Measurements from ENCODE around the gene SYT6.

SYT6 gene

DNA sequence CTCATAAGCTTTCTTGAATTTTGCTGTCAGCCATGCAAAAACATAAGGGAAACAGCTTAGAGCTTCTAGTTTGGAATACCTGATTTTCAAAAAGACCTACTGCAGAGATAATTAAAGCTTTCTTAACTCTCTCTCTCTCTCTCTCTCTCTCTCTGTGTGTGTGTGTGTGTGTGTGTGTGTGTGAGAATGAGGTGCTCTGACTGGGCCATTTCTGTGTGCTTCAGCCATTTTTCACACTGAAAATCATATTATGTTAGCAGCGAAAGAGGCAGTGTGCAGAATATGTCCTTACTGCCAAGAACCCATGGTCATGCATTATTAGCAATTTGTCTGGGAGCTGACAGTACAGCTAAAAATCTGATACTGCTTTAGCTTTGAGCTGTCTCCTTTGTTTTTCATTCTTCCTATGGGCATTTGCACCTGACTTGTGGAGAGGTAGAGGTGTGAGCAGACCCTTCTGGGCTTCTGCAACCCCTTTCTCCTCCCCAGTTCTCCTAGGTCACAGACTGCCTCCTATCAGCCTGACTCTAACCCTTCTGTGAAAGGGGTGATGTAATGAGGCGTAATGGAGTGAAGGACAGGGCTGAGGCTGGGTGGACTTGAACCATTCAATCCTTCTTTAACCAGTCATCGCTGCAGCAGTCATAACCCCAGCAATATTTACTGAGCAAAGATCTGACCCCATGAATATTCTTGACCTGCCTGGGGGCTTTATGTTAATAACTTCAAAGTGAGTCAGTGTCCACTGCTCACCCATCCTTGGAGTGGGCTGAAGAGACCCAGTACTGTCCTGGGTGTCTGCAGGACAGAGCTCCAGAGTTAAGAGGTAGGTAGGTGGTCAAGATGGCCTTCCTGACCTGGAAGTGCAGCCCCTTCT lies 61.2 kb downstream of the SYT6 start:
- ATAC-seq (replicated peaks; ENCODE audit: extremely low read depth, poor library complexity, severe bottlenecking) (no peak), DNase-seq (ENCODE audit: low spot score in 2 of 2) (no peak)
- no peaks in the 10 kb centered on the region for H3K9me3 Mint-ChIP-seq
- no peak overlapping the region for H3K4me3 Mint-ChIP-seq
- peaks cover 5% of the 10 kb centered on the region for H3K4me1 Mint-ChIP-seq
- no peaks in the 10 kb centered on the region for H3K36me3 Mint-ChIP-seq (ENCODE audit: insufficient read depth)
- H3K27ac Mint-ChIP-seq (ENCODE audit: low read depth), result no peak overlapping the region
- peaks cover 12% of the 10 kb centered on the region for H3K27me3 Mint-ChIP-seq

GRCh38 chr1:114091711-114092110 lies 62.0 kb downstream of the SYT6 start:
- Mint-ChIP-seq H3K27ac (ENCODE audit: low read depth) (no peak overlapping the region), H3K4me3 (no peak overlapping the region), H3K36me3 (ENCODE audit: insufficient read depth) (no peaks in the 10 kb centered on the region), H3K27me3 (peaks cover 12% of the 10 kb centered on the region), H3K9me3 (no peaks in the 10 kb centered on the region), H3K4me1 (peaks cover 5% of the 10 kb centered on the region)
- no peak for ATAC-seq (replicated peaks; ENCODE audit: extremely low read depth, poor library complexity, severe bottlenecking)
- DNase-seq (ENCODE audit: low spot score in 2 of 2), result no peak

GRCh38 chr1:114090738-114091505 lies 62.7 kb downstream of the SYT6 start:
- DNase-seq (ENCODE audit: low spot score in 2 of 2), result no peak
- H3K4me1 Mint-ChIP-seq, result peaks cover 5% of the 10 kb centered on the region
- H3K4me3 Mint-ChIP-seq, result no peak overlapping the region
- no peaks in the 10 kb centered on the region for H3K9me3 Mint-ChIP-seq
- no peak overlapping the region for H3K27ac Mint-ChIP-seq (ENCODE audit: low read depth)
- H3K27me3 Mint-ChIP-seq, result peaks cover 12% of the 10 kb centered on the region
- no peak for ATAC-seq (replicated peaks; ENCODE audit: extremely low read depth, poor library complexity, severe bottlenecking)
- no peaks in the 10 kb centered on the region for H3K36me3 Mint-ChIP-seq (ENCODE audit: insufficient read depth)

GRCh38 chr1:114089502-114090138 lies 64.0 kb downstream of the SYT6 start:
- Mint-ChIP-seq H3K27me3 (peaks cover 12% of the 10 kb centered on the region), H3K27ac (ENCODE audit: low read depth) (no peak overlapping the region), H3K9me3 (no peaks in the 10 kb centered on the region), H3K4me1 (peaks cover 5% of the 10 kb centered on the region), H3K4me3 (no peak overlapping the region), H3K36me3 (ENCODE audit: insufficient read depth) (no peaks in the 10 kb centered on the region)
- ATAC-seq (replicated peaks; ENCODE audit: extremely low read depth, poor library complexity, severe bottlenecking) (no peak), DNase-seq (ENCODE audit: low spot score in 2 of 2) (no peak)

DNA sequence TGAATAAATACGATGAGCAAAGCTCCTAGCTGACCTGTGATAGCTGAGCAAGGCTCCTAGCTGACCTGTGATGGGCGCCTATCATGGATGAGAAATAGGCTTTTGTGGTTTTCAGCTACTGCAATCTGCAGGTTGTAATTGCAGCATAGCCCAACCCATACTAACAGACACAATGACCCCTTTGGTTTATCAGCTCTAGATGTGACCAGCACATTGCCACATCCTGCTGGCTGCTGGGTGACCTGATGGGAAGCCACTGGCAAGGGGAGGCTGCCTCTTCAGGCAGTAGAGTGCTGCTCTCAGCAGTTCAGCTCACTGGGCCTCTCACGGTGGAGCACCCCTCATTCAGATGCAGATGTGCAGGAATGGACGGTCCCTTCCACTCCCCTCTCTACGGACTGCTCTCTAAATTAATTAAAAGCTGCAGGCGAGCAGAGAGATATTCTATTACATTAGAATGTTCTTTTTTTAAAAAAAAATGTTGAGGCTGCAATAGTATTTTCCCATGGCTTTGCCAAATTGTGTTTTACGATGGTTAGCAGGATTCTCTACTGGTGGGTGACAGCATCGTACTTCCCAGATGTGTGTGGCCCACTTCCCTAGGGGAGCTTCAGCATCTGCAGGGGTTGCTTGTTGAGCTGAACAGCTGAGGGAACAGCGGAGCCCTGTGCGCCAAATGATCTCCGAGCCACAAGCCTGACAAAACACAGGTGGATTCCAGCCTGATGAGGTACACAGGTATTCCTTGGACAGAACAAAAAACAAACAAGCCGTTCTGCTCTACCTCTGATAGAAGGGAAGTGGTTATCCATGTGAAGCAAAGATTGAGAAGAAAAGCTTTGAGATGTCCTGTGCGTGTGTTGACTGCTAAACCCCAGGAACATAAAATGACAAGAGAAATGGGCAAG lies 65.0 kb downstream of the SYT6 start:
- Mint-ChIP-seq H3K4me1 (peaks cover 5% of the 10 kb centered on the region), H3K27me3 (peaks cover 12% of the 10 kb centered on the region), H3K36me3 (ENCODE audit: insufficient read depth) (no peaks in the 10 kb centered on the region), H3K9me3 (no peaks in the 10 kb centered on the region), H3K27ac (ENCODE audit: low read depth) (no peak overlapping the region), H3K4me3 (no peak overlapping the region)
- ATAC-seq (replicated peaks; ENCODE audit: extremely low read depth, poor library complexity, severe bottlenecking) (no peak), DNase-seq (ENCODE audit: low spot score in 2 of 2) (no peak)

DNA sequence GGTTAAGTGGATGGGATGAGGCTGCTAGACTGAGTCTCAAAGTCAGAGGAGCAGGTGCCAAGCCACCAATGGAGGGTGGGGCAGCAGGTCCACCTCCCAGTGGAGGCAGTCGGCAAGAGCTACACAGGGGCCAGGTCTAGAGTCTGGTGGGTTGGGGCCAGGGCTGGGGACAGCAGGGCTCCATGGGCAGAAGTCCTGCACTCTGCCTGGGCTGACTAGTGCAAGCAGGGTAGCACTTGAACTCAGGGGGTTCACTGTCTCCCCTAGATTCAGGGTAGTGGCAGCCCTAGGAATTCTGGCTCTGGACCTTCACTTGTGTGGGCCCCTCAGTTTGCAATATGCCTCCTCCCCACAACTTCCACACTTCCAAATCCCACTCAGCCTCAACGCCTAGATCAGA lies 66.2 kb downstream of the SYT6 start:
- no peaks in the 10 kb centered on the region for H3K9me3 Mint-ChIP-seq
- ATAC-seq (replicated peaks; ENCODE audit: extremely low read depth, poor library complexity, severe bottlenecking), result no peak
- no peak overlapping the region for H3K4me3 Mint-ChIP-seq
- peaks cover 12% of the 10 kb centered on the region for H3K27me3 Mint-ChIP-seq
- H3K4me1 Mint-ChIP-seq, result peaks cover 5% of the 10 kb centered on the region
- H3K36me3 Mint-ChIP-seq (ENCODE audit: insufficient read depth), result no peaks in the 10 kb centered on the region
- H3K27ac Mint-ChIP-seq (ENCODE audit: low read depth), result no peak overlapping the region
- no peak for DNase-seq (ENCODE audit: low spot score in 2 of 2)

DNA sequence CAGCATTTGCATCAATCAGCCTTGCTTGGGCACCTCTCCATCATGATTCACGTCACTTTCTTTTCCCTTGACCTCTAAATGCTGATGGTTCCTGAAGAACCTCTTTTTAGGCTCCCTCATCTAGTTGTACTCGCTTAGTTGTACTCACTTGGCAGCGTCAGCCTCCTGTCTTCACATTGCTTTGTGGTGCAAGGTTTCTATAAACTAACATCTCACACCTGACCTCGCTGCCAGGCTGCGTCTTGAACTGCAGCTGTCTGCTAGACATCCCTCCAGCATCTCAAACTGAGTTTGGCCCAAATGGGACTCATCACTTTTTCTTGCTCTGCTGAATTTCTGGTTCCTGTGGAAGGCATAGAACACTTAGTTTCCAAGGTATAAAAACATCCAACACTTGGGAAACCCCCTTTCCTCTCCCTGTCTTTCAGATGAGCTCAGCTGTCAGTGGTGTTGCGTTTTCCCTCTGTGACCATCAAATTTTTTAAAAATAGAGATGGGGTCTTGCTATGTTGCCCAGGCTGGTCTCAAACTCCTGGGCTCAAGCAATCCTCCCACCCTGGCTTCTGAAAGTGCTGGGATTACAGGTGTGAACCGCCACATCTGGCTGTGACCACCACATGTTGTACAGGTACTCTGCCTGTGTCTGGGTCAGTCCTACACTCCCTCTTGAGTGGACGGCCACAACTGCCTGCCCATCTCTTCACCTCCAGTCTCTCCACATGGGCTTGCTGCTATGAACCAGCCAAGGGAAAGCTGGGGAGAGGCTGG lies 66.9 kb downstream of the SYT6 start:
- Mint-ChIP-seq H3K4me3 (no peak overlapping the region), H3K27ac (ENCODE audit: low read depth) (no peak overlapping the region), H3K36me3 (ENCODE audit: insufficient read depth) (no peaks in the 10 kb centered on the region), H3K4me1 (peaks cover 5% of the 10 kb centered on the region), H3K27me3 (peaks cover 7% of the 10 kb centered on the region), H3K9me3 (no peaks in the 10 kb centered on the region)
- no peak for DNase-seq (ENCODE audit: low spot score in 2 of 2)
- no peak for ATAC-seq (replicated peaks; ENCODE audit: extremely low read depth, poor library complexity, severe bottlenecking)

DNA sequence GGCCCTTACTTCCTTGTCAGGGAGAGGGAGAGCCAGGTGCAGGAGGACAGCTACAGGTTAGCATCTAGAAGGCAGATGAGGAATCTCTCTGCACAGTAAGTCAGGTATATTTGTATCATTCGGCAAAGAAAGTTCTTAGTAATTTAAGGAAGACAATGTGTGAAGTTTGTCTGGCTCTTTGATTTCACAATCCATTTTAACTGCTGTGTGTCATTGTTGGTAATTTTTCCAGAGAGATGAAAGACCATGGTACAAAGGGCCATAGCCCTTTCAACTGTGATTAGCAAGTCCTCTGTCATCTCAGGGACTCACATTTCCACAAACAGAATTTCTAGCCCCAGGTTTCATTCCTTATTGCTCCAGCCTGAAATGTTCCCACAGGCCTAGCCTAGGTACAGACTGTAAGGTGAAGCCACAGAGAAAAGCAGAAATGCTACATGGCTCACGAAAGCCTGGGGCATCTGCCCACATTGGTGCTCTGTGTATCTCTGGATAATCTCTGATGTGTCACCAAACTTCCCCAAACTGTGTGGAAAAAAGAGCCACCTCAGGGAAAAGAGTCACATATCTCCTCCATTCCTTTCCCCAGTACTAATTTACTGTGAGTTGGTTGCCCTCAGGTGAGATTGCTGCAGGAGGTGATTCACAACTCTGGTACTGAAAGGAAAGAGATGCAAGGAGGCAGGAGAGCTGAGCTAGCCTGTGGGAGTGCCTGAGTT lies 70.6 kb downstream of the SYT6 start:
- Mint-ChIP-seq H3K36me3 (ENCODE audit: insufficient read depth) (no peaks in the 10 kb centered on the region), H3K27me3 (no peaks in the 10 kb centered on the region), H3K4me1 (no peaks in the 10 kb centered on the region), H3K4me3 (no peak overlapping the region), H3K27ac (ENCODE audit: low read depth) (no peak overlapping the region), H3K9me3 (no peaks in the 10 kb centered on the region)
- ATAC-seq (replicated peaks; ENCODE audit: extremely low read depth, poor library complexity, severe bottlenecking), result no peak
- DNase-seq (ENCODE audit: low spot score in 2 of 2), result no peak

- no peak for ATAC-seq (replicated peaks; ENCODE audit: extremely low read depth, poor library complexity, severe bottlenecking)
- no peak overlapping the region for H3K27ac Mint-ChIP-seq (ENCODE audit: low read depth)
- H3K4me3 Mint-ChIP-seq, result no peak overlapping the region
- H3K4me1 Mint-ChIP-seq, result no peaks in the 10 kb centered on the region
- no peaks in the 10 kb centered on the region for H3K27me3 Mint-ChIP-seq
- no peaks in the 10 kb centered on the region for H3K36me3 Mint-ChIP-seq (ENCODE audit: insufficient read depth)
- no peaks in the 10 kb centered on the region for H3K9me3 Mint-ChIP-seq
- DNase-seq (ENCODE audit: low spot score in 2 of 2), result no peak
Measured at GRCh38 chr1:114082304-114082630, 71.4 kb downstream of the SYT6 start.

GRCh38 chr1:114081437-114082303 lies 72.0 kb downstream of the SYT6 start:
- DNase-seq (ENCODE audit: low spot score in 2 of 2), result no peak
- no peaks in the 10 kb centered on the region for H3K36me3 Mint-ChIP-seq (ENCODE audit: insufficient read depth)
- H3K27ac Mint-ChIP-seq (ENCODE audit: low read depth), result no peak overlapping the region
- H3K4me3 Mint-ChIP-seq, result no peak overlapping the region
- H3K4me1 Mint-ChIP-seq, result no peaks in the 10 kb centered on the region
- H3K27me3 Mint-ChIP-seq, result no peaks in the 10 kb centered on the region
- no peak for ATAC-seq (replicated peaks; ENCODE audit: extremely low read depth, poor library complexity, severe bottlenecking)
- H3K9me3 Mint-ChIP-seq, result no peaks in the 10 kb centered on the region

Measured in central memory CD8-positive, alpha-beta T cell (primary cell).